Kidney (tissue), 14 donors: ENCODE results near the gene NEDD4L. TPM values are rescaled to one million over a fixed set of nuclear protein-coding genes. Genes with fewer than 3 reads are reported as not detected.
"Not testable (repeated sequence)": the region's sequence is repeated elsewhere in the genome, so short reads cannot be mapped to it uniquely, and the experiment has no call there.

Source experiments
- DNase-seq, 5 donors: peaks; one replicate each; pipeline ENCODE4 v3.0.0-alpha.2; 2013 to 2020
- FAIRE-seq: peaks from 2 replicates; lab custom pipeline; 2012; peaks lifted over from hg19 to GRCh38; lab: Jason Lieb, UNC
- H3K27ac ChIP-seq, 2 donors: one replicate each; pipeline ENCODE4 v1.7.0; 2013; ENCODE audit warnings: low read depth in 2 of 2, low read length in 2 of 2, inconsistent platforms in 1 of 2
- H3K27me3 ChIP-seq: one replicate; pipeline ENCODE4 v1.7.1; 2013; ENCODE audit warnings: low read length, inconsistent platforms; ENCODE audit not compliant: control insufficient read depth, insufficient read depth
- H3K36me3 ChIP-seq, 3 donors: one replicate each; pipeline versions ENCODE4 v1.7.0 to v1.7.1; 2013; ENCODE audit warnings: low read length in 3 of 3, control low read depth in 1 of 3, inconsistent platforms in 1 of 3; ENCODE audit not compliant: insufficient read depth in 3 of 3, control insufficient read depth in 2 of 3
- H3K4me1 ChIP-seq, 3 donors: one replicate each; pipeline versions ENCODE4 v1.7.0 to v1.7.1; 2013; ENCODE audit warnings: low read length in 3 of 3, inconsistent platforms in 1 of 3, low read depth in 1 of 3; ENCODE audit not compliant: control insufficient read depth in 2 of 3, insufficient read depth in 2 of 3
- H3K4me3 ChIP-seq, 3 donors: one replicate each; pipeline versions ENCODE4 v1.7.0 to v1.8.1; 2013; ENCODE audit warnings: low read length in 3 of 3, control low read depth in 1 of 3, inconsistent platforms in 1 of 3
- H3K9ac ChIP-seq, 3 donors: one replicate each; pipeline versions ENCODE4 v1.7.0 to v1.7.1; 2013; ENCODE audit warnings: low read length in 3 of 3, control low read depth in 1 of 3, inconsistent platforms in 1 of 3
- H3K9me3 ChIP-seq, 3 donors: one replicate each; pipeline versions ENCODE4 v1.7.0 to v1.7.1; 2013; ENCODE audit warnings: low read length in 3 of 3, control low read depth in 1 of 3, inconsistent platforms in 1 of 3; ENCODE audit not compliant: control insufficient read depth in 2 of 3, insufficient read depth in 1 of 3
- intact Hi-C: fragments of 100-400 bp; cut with DNase I; formaldehyde crosslinking; loops from one replicate; pipeline ENCODE4 v1.11.1; 2022
- polyA plus RNA-seq: library from polyadenylated mRNA; stranded (reverse); fragments of 350-450 nt; fragmentation: Illumina TruSeq; extraction: RNeasy Lipid Tissue Mini Kit (QIAGEN cat#74804); gene quantifications from one replicate; pipeline ENCODE4 v1.2.3, GENCODE V29; 2014; ENCODE audit warnings: low read depth, low replicate concordance; ENCODE audit not compliant: insufficient read depth
- total RNA-seq: library from RNA; stranded (reverse); fragmentation: NEBNext Ultra II Directional; extraction: Animal tissue kit (Norgen Biotek cat#: 25700); gene quantifications from one replicate; pipeline ENCODE4 v1.2.1, GENCODE V29; 2021
- TF ChIP-seq, protein P1 (sequence below): IDR thresholded peaks from 3 replicates; pipeline ENCODE4 v1.5.1; 2012; ENCODE audit warnings: mild to moderate bottlenecking, moderate library complexity, borderline replicate concordance; ENCODE audit not compliant: insufficient read depth; ENCODE audit errors: extremely low read depth
- donor health status: control.
- donor health status: control.
- donor health status: control.
- donor health status: control.
- donor health status: control.
- donor health status: DM: yes; HTN: yes; CAD: no.
- donor health status: Normal renal cell carcinoma (clear cell type).

NEDD4L gene
- total and polyA plus RNA-seq, 2 donors from 2014 or later = 90.8 to 95.7 TPM

- TF ChIP-seq, protein P1, sequence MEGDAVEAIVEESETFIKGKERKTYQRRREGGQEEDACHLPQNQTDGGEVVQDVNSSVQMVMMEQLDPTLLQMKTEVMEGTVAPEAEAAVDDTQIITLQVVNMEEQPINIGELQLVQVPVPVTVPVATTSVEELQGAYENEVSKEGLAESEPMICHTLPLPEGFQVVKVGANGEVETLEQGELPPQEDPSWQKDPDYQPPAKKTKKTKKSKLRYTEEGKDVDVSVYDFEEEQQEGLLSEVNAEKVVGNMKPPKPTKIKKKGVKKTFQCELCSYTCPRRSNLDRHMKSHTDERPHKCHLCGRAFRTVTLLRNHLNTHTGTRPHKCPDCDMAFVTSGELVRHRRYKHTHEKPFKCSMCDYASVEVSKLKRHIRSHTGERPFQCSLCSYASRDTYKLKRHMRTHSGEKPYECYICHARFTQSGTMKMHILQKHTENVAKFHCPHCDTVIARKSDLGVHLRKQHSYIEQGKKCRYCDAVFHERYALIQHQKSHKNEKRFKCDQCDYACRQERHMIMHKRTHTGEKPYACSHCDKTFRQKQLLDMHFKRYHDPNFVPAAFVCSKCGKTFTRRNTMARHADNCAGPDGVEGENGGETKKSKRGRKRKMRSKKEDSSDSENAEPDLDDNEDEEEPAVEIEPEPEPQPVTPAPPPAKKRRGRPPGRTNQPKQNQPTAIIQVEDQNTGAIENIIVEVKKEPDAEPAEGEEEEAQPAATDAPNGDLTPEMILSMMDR = no peak
- H3K4me3 ChIP-seq = peak overlapping the region in 2 of 3 donors; percentile 40 to 85
- H3K27me3 ChIP-seq = no peaks in the 10 kb centered on the region
- H3K27ac ChIP-seq = peak overlapping the region; percentile 23 to 55
- no peak for FAIRE-seq
- DNase-seq = no peak
- intact Hi-C loops = no loop called here
- H3K9ac ChIP-seq = peak overlapping the region in 1 of 3 donors; percentile 24
- peaks cover 4 to 11% (median 9%) of the 10 kb centered on the region in 3 donors for H3K4me1 ChIP-seq
- no peaks in the 10 kb centered on the region for H3K9me3 ChIP-seq
- H3K36me3 ChIP-seq = no peaks in the 10 kb centered on the region
These were observed 3.5 kb downstream of the NEDD4L start for GRCh38 chr18:58047556-58047882.

- H3K27ac ChIP-seq = peak overlapping the region in 1 of 2 donors; percentile 28
- DNase-seq (no peak), FAIRE-seq (no peak)
- H3K27me3 ChIP-seq = no peaks in the 10 kb centered on the region
- H3K4me3 ChIP-seq = peak overlapping the region in 1 of 3 donors; percentile 85
- H3K9ac ChIP-seq = peak overlapping the region in 1 of 3 donors; percentile 23
- no peaks in the 10 kb centered on the region for H3K36me3 ChIP-seq
- no peaks in the 10 kb centered on the region for H3K9me3 ChIP-seq
- intact Hi-C loops = no loop called here
- TF ChIP-seq, protein P1 = no peak
- H3K4me1 ChIP-seq = peaks cover 2 to 11% (median 6%) of the 10 kb centered on the region in 3 donors
These were observed 4.1 kb downstream of the NEDD4L start for GRCh38 chr18:58048081-58048642.

GRCh38 chr18:58049000-58049688, 5.1 kb downstream of the NEDD4L start:
- H3K9me3 ChIP-seq = no peaks in the 10 kb centered on the region
- no peak overlapping the region for H3K4me3 ChIP-seq
- peaks cover 0 to 11% (median 6%) of the 10 kb centered on the region in 3 donors for H3K4me1 ChIP-seq
- H3K9ac ChIP-seq = no peak overlapping the region
- TF ChIP-seq, protein P1 = no peak
- H3K27ac ChIP-seq = peak overlapping the region in 1 of 2 donors; percentile 26
- H3K36me3 ChIP-seq = no peaks in the 10 kb centered on the region
- DNase-seq (no peak), FAIRE-seq (no peak)
- no peaks in the 10 kb centered on the region for H3K27me3 ChIP-seq
- intact Hi-C loops = no loop called here

- H3K36me3 ChIP-seq, H3K27me3 ChIP-seq, H3K27ac ChIP-seq, FAIRE-seq, H3K9ac ChIP-seq, H3K9me3 ChIP-seq, DNase-seq, H3K4me3 ChIP-seq, intact Hi-C loops: not testable (repeated sequence)
- H3K4me1 ChIP-seq = peaks cover 0 to 11% (median 6%) of the 10 kb centered on the region in 3 donors
These were observed 6.9 kb downstream of the NEDD4L start for GRCh38 chr18:58050963-58051362.
